Nephron (organoid): Measurements from ENCODE around the gene TRAFD1.

Experiments
- H3K27ac Mint-ChIP-seq, 3 experiments: 2 replicates each; pipeline ENCODE4 v1.8.0; 2020; ENCODE audit warnings: mixed read lengths in 3 of 3, mild to moderate bottlenecking in 2 of 3, moderate library complexity in 1 of 3
- H3K27me3 Mint-ChIP-seq: 2 replicates; pipeline ENCODE4 v1.8.0; 2021; ENCODE audit warnings: low read depth, mild to moderate bottlenecking, moderate library complexity, mixed read lengths
- H3K36me3 Mint-ChIP-seq: 2 replicates; pipeline ENCODE4 v1.8.0; 2020; ENCODE audit warnings: low read depth, mixed read lengths
- H3K4me1 Mint-ChIP-seq: 2 replicates; pipeline ENCODE4 v1.8.0; 2020; ENCODE audit warnings: mixed read lengths
- H3K4me3 Mint-ChIP-seq, 3 experiments: 2 replicates each; pipeline ENCODE4 v1.8.0; 2020; ENCODE audit warnings: mild to moderate bottlenecking in 3 of 3, mixed read lengths in 3 of 3, moderate library complexity in 2 of 3
- H3K9me3 Mint-ChIP-seq: 2 replicates; pipeline ENCODE4 v1.8.0; 2020; ENCODE audit warnings: mixed read lengths
- CTCF ChIP-seq, 3 experiments: fragments of 200-600 bp; sonication (generic); IDR thresholded peaks; one replicate each; pipeline ENCODE4 v1.5.0; 2021; ENCODE audit warnings: antibody characterized with exemption in 3 of 3; ENCODE audit not compliant: unreplicated experiment in 3 of 3

Gene TRAFD1

GRCh38 chr12:112134731-112135130 lies 9.4 kb downstream of the TRAFD1 start:
- Mint-ChIP-seq H3K4me1 (no peaks in the 10 kb centered on the region), H3K27ac (no peak overlapping the region)
- TF ChIP-seq CTCF (IDR thresholded peaks at IDR 0.05; ENCODE audit: unreplicated experiment in 3 of 3), result no peak

DNA sequence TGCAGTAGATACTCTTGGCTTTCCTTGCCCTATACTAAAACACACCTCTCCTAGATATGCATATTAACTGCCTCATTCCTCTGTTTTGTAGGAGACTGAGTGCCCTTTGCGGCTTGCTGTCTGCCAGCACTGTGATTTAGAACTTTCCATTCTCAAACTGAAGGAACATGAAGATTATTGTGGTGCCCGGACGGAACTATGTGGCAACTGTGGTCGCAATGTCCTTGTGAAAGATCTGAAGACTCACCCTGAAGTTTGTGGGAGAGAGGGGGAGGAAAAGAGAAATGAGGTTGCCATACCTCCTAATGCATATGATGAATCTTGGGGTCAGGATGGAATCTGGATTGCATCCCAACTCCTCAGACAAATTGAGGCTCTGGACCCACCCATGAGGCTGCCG lies 15.4 kb downstream of the TRAFD1 start:
- peaks cover 45% of the 10 kb centered on the region for H3K36me3 Mint-ChIP-seq
- no peak overlapping the region for H3K27ac Mint-ChIP-seq
- TF ChIP-seq CTCF (IDR thresholded peaks at IDR 0.05; ENCODE audit: unreplicated experiment in 3 of 3), result no peak
- no peak overlapping the region for H3K4me3 Mint-ChIP-seq
- H3K4me1 Mint-ChIP-seq, result no peaks in the 10 kb centered on the region
- H3K9me3 Mint-ChIP-seq, result no peaks in the 10 kb centered on the region
- H3K27me3 Mint-ChIP-seq, result peaks cover 3% of the 10 kb centered on the region

More at GRCh38 chr12:112134731-112135130, 9.4 kb downstream of the TRAFD1 start:
- peaks cover 16% of the 10 kb centered on the region for H3K36me3 Mint-ChIP-seq
- no peaks in the 10 kb centered on the region for H3K27me3 Mint-ChIP-seq
- no peak overlapping the region for H3K4me3 Mint-ChIP-seq
- H3K9me3 Mint-ChIP-seq, result no peaks in the 10 kb centered on the region

GRCh38 chr12:112146123-112146522 lies 20.8 kb downstream of the TRAFD1 start:
- no peak overlapping the region for H3K4me3 Mint-ChIP-seq

DNA sequence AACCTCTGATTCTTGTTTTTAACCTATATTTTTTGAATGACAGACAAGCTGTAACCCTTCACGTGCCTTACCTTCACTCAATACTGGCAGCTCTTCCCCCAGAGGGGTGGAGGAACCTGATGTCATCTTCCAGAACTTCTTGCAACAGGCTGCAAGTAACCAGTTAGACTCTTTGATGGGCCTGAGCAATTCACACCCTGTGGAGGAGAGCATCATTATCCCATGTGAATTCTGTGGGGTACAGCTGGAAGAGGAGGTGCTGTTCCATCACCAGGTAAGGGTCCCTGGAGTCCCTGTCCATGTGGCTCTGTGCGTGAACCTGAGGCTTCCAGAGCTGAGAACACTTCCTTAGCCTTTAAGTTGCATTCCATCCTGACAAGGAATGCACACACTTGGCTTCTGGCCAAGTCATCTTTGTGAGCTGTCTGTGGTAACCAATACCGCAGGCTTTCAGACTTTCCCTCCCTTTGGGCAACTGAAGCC lies 22.7 kb downstream of the TRAFD1 start:
- no peak overlapping the region for H3K4me3 Mint-ChIP-seq
- no peaks in the 10 kb centered on the region for H3K27me3 Mint-ChIP-seq
- H3K4me1 Mint-ChIP-seq, result no peaks in the 10 kb centered on the region
- H3K27ac Mint-ChIP-seq, result peak overlapping the region in 1 of 3 experiments; percentile 73
- H3K36me3 Mint-ChIP-seq, result peaks cover 61% of the 10 kb centered on the region
- no peak for TF ChIP-seq CTCF (IDR thresholded peaks at IDR 0.05; ENCODE audit: unreplicated experiment in 3 of 3)
- no peaks in the 10 kb centered on the region for H3K9me3 Mint-ChIP-seq

More at GRCh38 chr12:112146123-112146522, 20.8 kb downstream of the TRAFD1 start:
- Mint-ChIP-seq H3K4me1 (no peaks in the 10 kb centered on the region), H3K27ac (no peak overlapping the region), H3K36me3 (peaks cover 56% of the 10 kb centered on the region), H3K27me3 (no peaks in the 10 kb centered on the region), H3K9me3 (no peaks in the 10 kb centered on the region)
- TF ChIP-seq CTCF (IDR thresholded peaks at IDR 0.05; ENCODE audit: unreplicated experiment in 3 of 3), result no peak

GRCh38 chr12:112149596-112149995 lies 24.2 kb downstream of the TRAFD1 start:
- Mint-ChIP-seq H3K36me3 (peaks cover 68% of the 10 kb centered on the region), H3K4me1 (no peaks in the 10 kb centered on the region), H3K9me3 (peaks cover 2% of the 10 kb centered on the region), H3K27ac (peak overlapping the region; percentile 68 to 93 (median 71)), H3K27me3 (no peaks in the 10 kb centered on the region), H3K4me3 (no peak overlapping the region)
- no peak for TF ChIP-seq CTCF (IDR thresholded peaks at IDR 0.05; ENCODE audit: unreplicated experiment in 3 of 3)

DNA sequence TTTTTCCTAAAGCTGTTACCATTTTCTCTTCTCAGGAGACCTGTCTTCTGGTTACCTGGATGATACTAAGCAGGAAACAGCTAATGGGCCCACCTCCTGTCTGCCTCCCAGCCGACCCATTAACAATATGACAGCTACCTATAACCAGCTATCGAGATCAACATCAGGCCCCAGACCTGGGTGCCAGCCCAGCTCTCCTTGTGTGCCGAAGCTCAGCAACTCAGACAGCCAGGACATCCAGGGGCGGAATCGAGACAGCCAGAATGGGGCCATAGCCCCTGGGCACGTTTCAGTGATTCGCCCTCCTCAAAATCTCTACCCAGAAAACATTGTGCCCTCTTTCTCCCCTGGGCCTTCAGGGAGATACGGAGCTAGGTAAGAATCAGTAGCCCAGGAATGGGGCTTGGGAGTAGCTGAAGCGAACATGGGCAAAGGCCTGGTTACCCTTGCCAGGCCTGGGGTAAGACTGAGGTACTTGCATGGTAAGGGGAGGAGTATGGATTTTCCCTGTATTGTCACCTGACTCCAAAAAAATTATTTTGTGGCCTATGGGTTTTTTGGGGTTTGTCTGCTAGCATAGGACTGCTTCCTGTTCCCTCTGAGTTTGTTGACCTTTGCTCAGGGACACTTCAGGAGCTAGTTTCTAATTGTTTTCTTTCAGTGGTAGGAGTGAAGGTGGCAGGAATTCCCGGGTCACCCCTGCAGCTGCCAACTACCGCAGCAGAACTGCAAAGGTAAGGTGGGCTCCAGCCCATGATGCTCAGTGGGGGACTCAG lies 26.6 kb downstream of the TRAFD1 start:
- TF ChIP-seq CTCF (IDR thresholded peaks at IDR 0.05; ENCODE audit: unreplicated experiment in 3 of 3), result no peak
- Mint-ChIP-seq H3K9me3 (peaks cover 14% of the 10 kb centered on the region), H3K4me3 (no peak overlapping the region)

More for the DNA sequence above, 26.6 kb downstream of the TRAFD1 start:
- Mint-ChIP-seq H3K27me3 (no peaks in the 10 kb centered on the region), H3K4me1 (no peaks in the 10 kb centered on the region), H3K27ac (peak overlapping the region in 1 of 3 experiments; percentile 12), H3K36me3 (peaks cover 72% of the 10 kb centered on the region)
